GM19240 (cell line): ENCODE results near the gene SREK1IP1.

ENCODE experiments used
- DNase-seq: peaks from one replicate; pipeline ENCODE4 v3.0.0; 2011; ENCODE audit warnings: low spot score; ENCODE audit not compliant: insufficient read length

SREK1IP1 gene

GRCh38 chr5:64768358-64769312 is at the start of gene SREK1IP1, which contains the start of gene CWC27:
Gene SREK1IP1 (minus strand): TSS chr5:64768691. CDS start chr5:64768517, 174 bp downstream.
Gene CWC27 (plus strand): TSS chr5:64768930. CDS start chr5:64769147, 217 bp downstream.
- peak; percentile 32 for DNase-seq

GRCh38 chr5:64818245-64818644 is 49.8 kb upstream of the SREK1IP1 start:
- DNase-seq: no peak

DNA sequence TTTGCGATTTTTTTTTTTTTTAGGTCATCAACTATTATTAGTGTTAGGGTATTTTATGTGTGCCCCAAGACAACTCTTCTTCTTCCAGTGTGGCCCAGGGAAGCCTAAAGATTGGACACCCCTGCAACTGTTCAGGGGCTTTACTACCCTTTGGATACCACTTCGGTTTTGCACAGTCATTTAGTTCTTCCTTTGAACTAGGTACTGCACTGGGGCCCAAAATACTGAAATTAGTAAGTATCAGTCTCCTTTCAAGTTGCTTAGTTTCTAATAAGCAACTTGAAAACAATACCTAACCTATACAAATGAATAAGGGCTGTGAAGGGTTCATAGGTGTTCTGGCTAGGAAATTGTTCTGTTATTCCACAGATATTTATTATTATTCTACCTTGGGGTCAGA is 45.6 kb upstream of the SREK1IP1 start:
- DNase-seq: peak; percentile 4

- no peak for DNase-seq
These were observed 42.7 kb upstream of the SREK1IP1 start for GRCh38 chr5:64811050-64811640.

DNA sequence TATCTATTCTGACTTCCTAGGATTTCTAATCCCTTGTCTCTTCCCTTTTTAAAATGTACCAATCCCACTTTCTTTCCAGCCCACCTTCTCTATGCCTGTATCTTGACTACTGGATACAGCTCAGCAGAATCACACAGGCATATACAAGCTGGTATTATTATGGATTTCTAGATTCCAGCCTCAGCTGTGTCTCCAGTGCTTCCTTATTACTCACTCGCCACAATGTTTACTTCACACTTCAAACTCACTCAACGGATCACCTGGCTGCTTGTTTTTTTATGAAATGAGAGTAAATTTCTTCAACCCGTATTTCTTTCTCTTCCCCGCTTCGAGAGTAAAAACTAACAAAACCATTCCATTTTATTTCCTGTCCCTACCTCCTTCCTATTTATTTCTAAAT is 39.0 kb upstream of the SREK1IP1 start:
- DNase-seq: no peak

- no peak for DNase-seq
These were observed 38.0 kb upstream of the SREK1IP1 start for GRCh38 chr5:64806537-64806936.

- no peak for DNase-seq
These were observed 32.4 kb upstream of the SREK1IP1 start for GRCh38 chr5:64800926-64801325.

GRCh38 chr5:64796301-64796700 is 27.8 kb upstream of the SREK1IP1 start:
- DNase-seq: no peak

DNA sequence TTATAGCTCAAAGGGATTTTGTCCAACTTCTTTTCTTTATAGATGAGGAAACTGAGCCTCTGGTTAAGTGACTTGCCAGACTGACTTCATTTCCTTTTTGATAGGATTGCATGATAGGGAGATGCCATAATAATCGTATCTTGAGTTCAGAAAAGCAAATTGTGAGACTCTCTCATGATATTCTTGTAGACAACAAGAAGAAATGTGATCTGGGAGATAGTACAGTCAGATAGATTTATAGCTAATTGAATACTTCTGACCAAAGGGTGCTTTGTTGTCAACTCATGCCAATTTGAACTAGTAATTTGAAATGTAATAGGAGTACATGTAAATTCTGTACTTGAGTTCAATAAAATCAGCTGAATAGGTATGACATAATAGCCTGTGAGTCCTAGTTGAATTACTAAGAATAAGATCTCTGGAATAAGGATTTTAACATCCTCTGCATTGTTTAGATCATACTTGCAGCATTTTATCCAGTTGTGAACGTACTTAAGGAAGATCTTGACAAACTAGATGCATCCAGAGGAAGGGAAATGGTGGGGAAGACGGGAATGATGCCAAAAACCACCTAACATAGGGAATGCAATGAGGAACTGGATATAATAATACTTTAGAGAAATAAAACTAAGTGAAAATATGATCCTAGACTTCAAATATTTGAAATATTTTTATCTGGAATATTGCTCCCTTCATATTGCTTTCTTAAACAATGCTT is 25.7 kb upstream of the SREK1IP1 start:
- no peak for DNase-seq

- DNase-seq: no peak
These were observed 24.0 kb upstream of the SREK1IP1 start for GRCh38 chr5:64792469-64792868.

DNA sequence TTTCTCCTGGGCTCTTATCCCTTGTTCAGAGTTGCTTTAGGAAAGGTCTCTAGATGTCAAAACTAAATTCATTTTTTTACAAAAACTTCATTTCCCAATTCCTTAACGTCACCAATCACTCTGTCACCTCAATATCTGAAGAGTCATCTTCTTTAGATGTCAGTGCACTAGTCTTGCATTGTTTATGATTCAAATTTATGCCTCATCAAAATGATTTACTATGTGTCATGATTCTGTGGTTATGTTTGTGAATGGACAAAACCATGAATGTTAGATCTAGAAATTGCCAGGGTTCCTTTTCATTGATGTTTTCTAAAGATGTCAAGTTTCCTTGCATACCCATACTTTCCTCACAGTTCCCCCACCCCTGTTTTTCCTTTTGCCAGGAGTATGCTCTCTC is 21.7 kb upstream of the SREK1IP1 start:
- DNase-seq: no peak

- no peak for DNase-seq
These were observed 21.0 kb upstream of the SREK1IP1 start for GRCh38 chr5:64789457-64789856.

DNA sequence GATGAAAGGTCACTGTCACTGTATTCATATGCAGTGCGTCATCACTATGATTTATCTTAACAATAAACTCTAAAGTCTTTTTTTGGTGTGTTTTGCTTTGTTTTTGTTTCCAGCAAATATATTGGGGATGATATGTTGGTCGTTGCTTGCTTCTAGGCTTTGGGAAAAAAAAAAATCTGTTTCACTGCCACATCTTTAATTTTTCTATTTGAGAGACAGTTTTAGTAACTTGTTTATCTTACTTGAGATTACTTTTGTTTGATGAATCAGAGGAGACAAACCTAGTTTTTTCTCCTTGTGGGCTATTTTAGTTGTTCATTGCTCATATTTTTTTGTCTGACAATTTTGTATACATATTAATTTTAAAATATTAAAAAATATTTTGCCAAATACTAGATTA is 19.7 kb upstream of the SREK1IP1 start:
- no peak for DNase-seq

GRCh38 chr5:64786372-64786771 is 17.9 kb upstream of the SREK1IP1 start:
- no peak for DNase-seq

GRCh38 chr5:64784451-64785025 is 16.0 kb upstream of the SREK1IP1 start:
- no peak for DNase-seq

DNA sequence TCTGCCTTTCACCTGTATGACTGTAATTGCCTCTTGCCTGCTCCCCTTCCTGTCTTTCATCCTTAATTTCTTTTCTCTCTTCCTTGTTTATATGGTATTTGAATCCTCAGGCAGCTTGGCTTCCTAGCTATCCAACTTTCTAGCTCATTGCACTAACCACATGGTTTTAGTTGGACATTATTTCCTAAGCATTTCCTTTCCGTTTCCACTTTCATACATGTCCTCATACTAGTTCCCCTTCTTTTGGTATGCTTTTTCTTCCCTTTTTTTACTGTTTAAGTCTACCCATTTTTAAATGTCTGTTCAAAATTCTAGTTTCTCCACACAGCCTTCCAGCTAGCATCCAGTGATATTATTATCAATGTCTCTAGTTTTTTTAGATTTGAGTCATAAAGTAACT is 6.8 kb upstream of the SREK1IP1 start:
- no peak for DNase-seq

GRCh38 chr5:64773533-64773932 is 5.0 kb upstream of the SREK1IP1 start:
- DNase-seq: no peak

DNA sequence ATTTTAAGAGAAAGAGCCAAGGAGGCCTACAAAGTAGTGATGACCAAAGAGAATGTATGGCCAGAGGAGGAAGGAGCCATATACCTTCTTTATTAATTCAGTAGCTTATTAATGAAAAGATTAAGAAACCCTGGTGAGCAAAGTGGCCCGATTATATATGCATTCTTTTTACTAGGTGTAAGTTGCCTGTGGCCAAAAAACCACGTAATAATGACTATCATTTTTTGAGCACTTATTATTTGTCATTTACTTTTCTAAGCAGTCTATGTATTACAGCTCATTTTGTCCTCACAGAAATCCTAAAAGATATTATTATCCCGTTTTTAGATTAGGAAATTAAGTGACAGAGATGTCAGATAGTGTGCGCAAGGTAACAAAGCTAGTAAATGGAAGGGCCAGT is 3.2 kb upstream of the SREK1IP1 start:
- no peak for DNase-seq

- no peak for DNase-seq
These were observed 1.4 kb upstream of the SREK1IP1 start for GRCh38 chr5:64769855-64770254.

DNA sequence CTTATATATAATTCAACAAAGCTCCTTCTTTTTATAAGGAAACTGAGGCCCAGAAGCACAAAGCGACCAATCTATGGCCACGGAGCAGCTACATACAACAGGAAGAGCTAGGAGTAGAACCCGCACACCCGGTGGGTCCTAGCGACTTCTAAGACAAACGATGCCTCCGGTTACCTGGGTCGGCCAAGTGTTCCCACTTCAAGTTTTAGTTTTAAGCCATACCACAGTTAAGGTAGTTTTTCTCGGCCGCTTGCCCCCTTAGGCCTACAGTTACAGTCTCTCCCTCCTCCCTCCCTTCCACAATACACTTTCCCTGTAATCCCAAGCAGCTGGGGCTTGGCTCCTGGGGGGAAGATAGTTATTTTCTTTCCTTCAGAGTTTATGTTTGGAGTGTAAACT is 533 bp downstream of the SREK1IP1 start:
- DNase-seq: no peak

GRCh38 chr5:64766941-64767340 is 1.6 kb downstream of the SREK1IP1 start:
- DNase-seq: no peak
